NCI-H128 (cell line): ENCODE results near the gene SLC9C1.

Experiments
- DNase-seq: peaks from one replicate; lab custom pipeline; 2025; ENCODE audit not compliant: unreplicated experiment; lab: John Stamatoyannopoulos, UW

SLC9C1 gene

GRCh38 chr3:112307557-112307956, 13.5 kb upstream of the SLC9C1 start:
- no peak for DNase-seq

- no peak for DNase-seq
Measured at GRCh38 chr3:112306825-112307224, 12.8 kb upstream of the SLC9C1 start.

- no peak for DNase-seq
Measured at GRCh38 chr3:112304611-112305010, 10.6 kb upstream of the SLC9C1 start.

- DNase-seq, result no peak
Measured at GRCh38 chr3:112303764-112304325, 9.8 kb upstream of the SLC9C1 start.

GRCh38 chr3:112302881-112303763, 9.1 kb upstream of the SLC9C1 start:
- no peak for DNase-seq

- no peak for DNase-seq
Measured at GRCh38 chr3:112302150-112302830, 8.3 kb upstream of the SLC9C1 start.

- DNase-seq, result no peak
Measured at GRCh38 chr3:112298781-112299180, 4.8 kb upstream of the SLC9C1 start.

GRCh38 chr3:112297714-112298113, 3.7 kb upstream of the SLC9C1 start:
- no peak for DNase-seq

- no peak for DNase-seq
Measured at GRCh38 chr3:112289011-112289410, 5.0 kb downstream of the SLC9C1 start.

- no peak for DNase-seq
Measured at GRCh38 chr3:112280266-112280665, 13.8 kb downstream of the SLC9C1 start.

GRCh38 chr3:112273536-112273935, 20.5 kb downstream of the SLC9C1 start:
- no peak for DNase-seq

GRCh38 chr3:112261742-112262141, 32.3 kb downstream of the SLC9C1 start:
- DNase-seq, result no peak

GRCh38 chr3:112260563-112260962, 33.5 kb downstream of the SLC9C1 start:
- DNase-seq, result no peak

- DNase-seq, result no peak
Measured at GRCh38 chr3:112253301-112253971, 40.6 kb downstream of the SLC9C1 start.

- DNase-seq, result no peak
Measured at GRCh38 chr3:112247900-112248299, 46.1 kb downstream of the SLC9C1 start.

GRCh38 chr3:112247350-112247749, 46.7 kb downstream of the SLC9C1 start:
- no peak for DNase-seq

GRCh38 chr3:112233083-112233482, 60.9 kb downstream of the SLC9C1 start:
- DNase-seq, result no peak

- DNase-seq, result no peak
Measured at GRCh38 chr3:112231727-112232126, 62.3 kb downstream of the SLC9C1 start.

GRCh38 chr3:112230033-112230432, 64.0 kb downstream of the SLC9C1 start:
- no peak for DNase-seq

- no peak for DNase-seq
Measured at GRCh38 chr3:112228786-112229185, 65.2 kb downstream of the SLC9C1 start.

GRCh38 chr3:112200317-112200666, 93.7 kb downstream of the SLC9C1 start:
- DNase-seq, result no peak
